Esophagus muscularis mucosa (tissue), 4 donors: ENCODE results near the gene PDE8B.

Source experiments
- EP300 ChIP-seq: sonication (generic); formaldehyde crosslinking; IDR thresholded peaks from one replicate; pipeline ENCODE4 v1.6.1; 2017; ENCODE audit warnings: antibody characterized with exemption
- POLR2A ChIP-seq: fragments of 450-650 bp; IDR thresholded peaks from one replicate; pipeline ENCODE4 v1.6.1; 2017; ENCODE audit warnings: antibody characterized with exemption, moderate library complexity, mild to moderate bottlenecking, low read depth
- TF ChIP-seq, protein P1 (sequence below), 3 experiments: fragments of 200-600 bp in 2 of 3; fragments of 450-650 bp in 1 of 3; sonication (generic) in 2 of 3; IDR thresholded peaks; one replicate each; pipeline ENCODE4 v1.5.1; 2017 to 2019; ENCODE audit warnings: antibody characterized with exemption in 3 of 3, mild to moderate bottlenecking in 2 of 3, moderate library complexity in 1 of 3

GRCh38 chr5:77347435-77348098 is 137.1 kb downstream of the PDE8B start:
- TF ChIP-seq POLR2A (no peak), EP300 (no peak)
- TF ChIP-seq, protein P1, sequence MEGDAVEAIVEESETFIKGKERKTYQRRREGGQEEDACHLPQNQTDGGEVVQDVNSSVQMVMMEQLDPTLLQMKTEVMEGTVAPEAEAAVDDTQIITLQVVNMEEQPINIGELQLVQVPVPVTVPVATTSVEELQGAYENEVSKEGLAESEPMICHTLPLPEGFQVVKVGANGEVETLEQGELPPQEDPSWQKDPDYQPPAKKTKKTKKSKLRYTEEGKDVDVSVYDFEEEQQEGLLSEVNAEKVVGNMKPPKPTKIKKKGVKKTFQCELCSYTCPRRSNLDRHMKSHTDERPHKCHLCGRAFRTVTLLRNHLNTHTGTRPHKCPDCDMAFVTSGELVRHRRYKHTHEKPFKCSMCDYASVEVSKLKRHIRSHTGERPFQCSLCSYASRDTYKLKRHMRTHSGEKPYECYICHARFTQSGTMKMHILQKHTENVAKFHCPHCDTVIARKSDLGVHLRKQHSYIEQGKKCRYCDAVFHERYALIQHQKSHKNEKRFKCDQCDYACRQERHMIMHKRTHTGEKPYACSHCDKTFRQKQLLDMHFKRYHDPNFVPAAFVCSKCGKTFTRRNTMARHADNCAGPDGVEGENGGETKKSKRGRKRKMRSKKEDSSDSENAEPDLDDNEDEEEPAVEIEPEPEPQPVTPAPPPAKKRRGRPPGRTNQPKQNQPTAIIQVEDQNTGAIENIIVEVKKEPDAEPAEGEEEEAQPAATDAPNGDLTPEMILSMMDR (IDR thresholded peaks at IDR 0.05), result no peak
